H9 (cell line): Measurements from ENCODE around the gene PCOLCE2. TPM values are rescaled to one million over a fixed set of nuclear protein-coding genes. Genes with fewer than 3 reads are reported as not detected.
A peak's percentile ranks its signal among the peaks of the same experiment; 100 is the strongest.

Source experiments
- DNase-seq: peaks from one replicate; pipeline ENCODE4 v3.0.0-alpha.2; 2017
- H2AFZ ChIP-seq: one replicate; pipeline ENCODE4 v1.6.1; 2013; ENCODE audit warnings: mild to moderate bottlenecking, low read length, control low read depth, moderate library complexity
- H2AK5ac ChIP-seq: 2 replicates; pipeline ENCODE4 v1.6.1; 2013; ENCODE audit warnings: low read length, control low read depth, mixed read lengths; ENCODE audit not compliant: insufficient read length
- H2BK120ac ChIP-seq: one replicate; pipeline ENCODE4 v1.6.1; 2013; ENCODE audit warnings: low read depth, mild to moderate bottlenecking, low read length, control low read depth, inconsistent platforms; ENCODE audit not compliant: poor library complexity, severe bottlenecking
- H2BK12ac ChIP-seq: 2 replicates; pipeline ENCODE4 v1.6.1; 2013; ENCODE audit warnings: low read length, control low read depth, mixed read lengths, low read depth; ENCODE audit not compliant: insufficient read length
- H2BK15ac ChIP-seq: 2 replicates; pipeline ENCODE4 v1.6.1; 2013; ENCODE audit warnings: low read depth, low read length, control low read depth
- H2BK20ac ChIP-seq: one replicate; pipeline ENCODE4 v1.6.1; 2013; ENCODE audit warnings: low read depth, mild to moderate bottlenecking, low read length, control low read depth, inconsistent platforms; ENCODE audit not compliant: poor library complexity, severe bottlenecking
- H2BK5ac ChIP-seq: 2 replicates; pipeline ENCODE4 v1.6.1; 2013; ENCODE audit warnings: low read length, control low read depth, mixed read lengths; ENCODE audit not compliant: insufficient read length
- H3K14ac ChIP-seq: 2 replicates; pipeline ENCODE4 v1.6.1; 2013; ENCODE audit warnings: low read length, control low read depth; ENCODE audit not compliant: insufficient read depth
- H3K18ac ChIP-seq: 2 replicates; pipeline ENCODE4 v1.6.1; 2013; ENCODE audit warnings: low read depth, mild to moderate bottlenecking, mixed read lengths, low read length, control low read depth; ENCODE audit not compliant: insufficient read length
- H3K23ac ChIP-seq: 2 replicates; pipeline ENCODE4 v1.6.1; 2013; ENCODE audit warnings: low read length, control low read depth, mixed read lengths, low read depth; ENCODE audit not compliant: insufficient read length
- H3K23me2 ChIP-seq: 2 replicates; pipeline ENCODE4 v1.6.1; 2013; ENCODE audit warnings: low read depth, mild to moderate bottlenecking, mixed read lengths, low read length, control low read depth; ENCODE audit not compliant: insufficient read length, poor library complexity, severe bottlenecking
- H3K27ac ChIP-seq: 2 replicates; pipeline ENCODE4 v1.5.1; 2013; ENCODE audit warnings: low read length, control low read depth, mixed read lengths, low read depth; ENCODE audit not compliant: insufficient read length
- H3K27me3 ChIP-seq: 2 replicates; pipeline ENCODE4 v1.6.1; 2013; ENCODE audit warnings: low read length, control low read depth, inconsistent platforms; ENCODE audit not compliant: insufficient read depth
- H3K4ac ChIP-seq: 2 replicates; pipeline ENCODE4 v1.6.1; 2013; ENCODE audit warnings: low read depth, mild to moderate bottlenecking, control low read depth, inconsistent platforms, low read length, moderate library complexity
- H3K4me1 ChIP-seq: 2 replicates; pipeline ENCODE4 v1.6.1; 2013; ENCODE audit warnings: low read length, control low read depth, inconsistent platforms; ENCODE audit not compliant: insufficient read depth
- H3K4me2 ChIP-seq: 2 replicates; pipeline ENCODE4 v1.6.1; 2013; ENCODE audit warnings: low read length, control low read depth, mixed read lengths; ENCODE audit not compliant: insufficient read length, insufficient read depth
- H3K56ac ChIP-seq: 2 replicates; pipeline ENCODE4 v1.6.1; 2013; ENCODE audit warnings: low read depth, mild to moderate bottlenecking, mixed read lengths, low read length, control low read depth; ENCODE audit not compliant: insufficient read length
- H3K79me1 ChIP-seq: 2 replicates; pipeline ENCODE4 v1.6.1; 2013; ENCODE audit warnings: low read depth, mild to moderate bottlenecking, moderate library complexity, low read length, control low read depth, inconsistent platforms; ENCODE audit not compliant: insufficient read depth, poor library complexity, severe bottlenecking
- H3K79me2 ChIP-seq: 2 replicates; pipeline ENCODE4 v1.6.1; 2013; ENCODE audit warnings: low read length, control low read depth, inconsistent platforms; ENCODE audit not compliant: insufficient read depth
- H3K9ac ChIP-seq: 2 replicates; pipeline ENCODE4 v1.6.1; 2013; ENCODE audit warnings: low read length, control low read depth, mixed read lengths; ENCODE audit not compliant: insufficient read length; ENCODE audit errors: extremely low read depth
- H3K9me3 ChIP-seq: one replicate; pipeline ENCODE4 v1.6.1; 2013; ENCODE audit warnings: low read depth, low read length, inconsistent platforms; ENCODE audit not compliant: control insufficient read depth
- H3T11ph ChIP-seq: one replicate; pipeline ENCODE4 v1.6.1; 2013; ENCODE audit warnings: mild to moderate bottlenecking, low read length, control low read depth, inconsistent platforms
- H4K20me1 ChIP-seq: one replicate; pipeline ENCODE4 v1.6.1; 2013; ENCODE audit not compliant: control insufficient read depth, insufficient read length, insufficient read depth
- H4K5ac ChIP-seq: 2 replicates; pipeline ENCODE4 v1.6.1; 2013; ENCODE audit warnings: low read depth, mild to moderate bottlenecking, mixed read lengths, low read length, control low read depth; ENCODE audit not compliant: insufficient read length
- H4K8ac ChIP-seq: replicated peaks from 2 replicates; pipeline ENCODE4 v1.6.1; 2013; ENCODE audit warnings: low read length, control low read depth, mixed read lengths, low read depth; ENCODE audit not compliant: insufficient read length
- H4K91ac ChIP-seq: 2 replicates; pipeline ENCODE4 v1.6.1; 2013; ENCODE audit warnings: low read depth, mild to moderate bottlenecking, moderate library complexity, mixed read lengths, low read length, control low read depth; ENCODE audit not compliant: insufficient read length
- H3K27ac Mint-ChIP-seq, 3 experiments: 2 replicates in 2 of 3; 3 replicates in 1 of 3; pipeline ENCODE4 v1.8.0; 2020 to 2021; ENCODE audit warnings: mixed read lengths in 3 of 3, mild to moderate bottlenecking in 1 of 3, moderate library complexity in 1 of 3
- H3K27me3 Mint-ChIP-seq: 2 replicates; pipeline ENCODE4 v1.8.0; 2021; ENCODE audit warnings: low read depth, mild to moderate bottlenecking, moderate library complexity, mixed read lengths
- H3K36me3 Mint-ChIP-seq, 3 experiments: 2 replicates in 2 of 3; 3 replicates in 1 of 3; pipeline ENCODE4 v1.8.0; 2020 to 2021; ENCODE audit warnings: low read depth in 3 of 3, mixed read lengths in 3 of 3; ENCODE audit not compliant: insufficient read depth in 1 of 3
- H3K4me1 Mint-ChIP-seq, 2 experiments: 2 replicates each; pipeline ENCODE4 v1.8.0; 2020; ENCODE audit warnings: mixed read lengths in 2 of 2
- H3K4me3 Mint-ChIP-seq, 2 experiments: 2 replicates in 1 of 2; 3 replicates in 1 of 2; pipeline ENCODE4 v1.8.0; 2020 to 2021; ENCODE audit warnings: mild to moderate bottlenecking in 2 of 2, mixed read lengths in 2 of 2, moderate library complexity in 1 of 2
- H3K9me3 Mint-ChIP-seq, 2 experiments: 2 replicates in 1 of 2; 3 replicates in 1 of 2; pipeline ENCODE4 v1.8.0; 2020; ENCODE audit warnings: mild to moderate bottlenecking in 2 of 2, mixed read lengths in 2 of 2, moderate library complexity in 1 of 2
- WGBS: extraction: QIAGEN DNeasy Blood & Tissue Kit; methylation state at CpG from one replicate; pipeline ENCODE4 v1.1.7; 2013; ENCODE audit warnings: missing lambda C conversion rate, low lambda C conversion rate, mixed read lengths; ENCODE audit not compliant: insufficient read length; ENCODE audit errors: extremely low coverage; 5-methylcytosine and 5-hydroxymethylcytosine counted together
- total RNA-seq: library from RNA; stranded (reverse); gene quantifications from 2 replicates; pipeline ENCODE4 v1.2.1, GENCODE V29; 2021
- TF ChIP-seq, protein P1 (sequence below): fragments of 200-600 bp; sonication (generic); conservative IDR thresholded peaks from 3 replicates; pipeline ENCODE4 v1.8.0; 2021; ENCODE audit warnings: antibody characterized with exemption, mild to moderate bottlenecking

The PCOLCE2 gene
- total RNA-seq, 1 experiment from 2014 or later: 9.2 TPM

DNA sequence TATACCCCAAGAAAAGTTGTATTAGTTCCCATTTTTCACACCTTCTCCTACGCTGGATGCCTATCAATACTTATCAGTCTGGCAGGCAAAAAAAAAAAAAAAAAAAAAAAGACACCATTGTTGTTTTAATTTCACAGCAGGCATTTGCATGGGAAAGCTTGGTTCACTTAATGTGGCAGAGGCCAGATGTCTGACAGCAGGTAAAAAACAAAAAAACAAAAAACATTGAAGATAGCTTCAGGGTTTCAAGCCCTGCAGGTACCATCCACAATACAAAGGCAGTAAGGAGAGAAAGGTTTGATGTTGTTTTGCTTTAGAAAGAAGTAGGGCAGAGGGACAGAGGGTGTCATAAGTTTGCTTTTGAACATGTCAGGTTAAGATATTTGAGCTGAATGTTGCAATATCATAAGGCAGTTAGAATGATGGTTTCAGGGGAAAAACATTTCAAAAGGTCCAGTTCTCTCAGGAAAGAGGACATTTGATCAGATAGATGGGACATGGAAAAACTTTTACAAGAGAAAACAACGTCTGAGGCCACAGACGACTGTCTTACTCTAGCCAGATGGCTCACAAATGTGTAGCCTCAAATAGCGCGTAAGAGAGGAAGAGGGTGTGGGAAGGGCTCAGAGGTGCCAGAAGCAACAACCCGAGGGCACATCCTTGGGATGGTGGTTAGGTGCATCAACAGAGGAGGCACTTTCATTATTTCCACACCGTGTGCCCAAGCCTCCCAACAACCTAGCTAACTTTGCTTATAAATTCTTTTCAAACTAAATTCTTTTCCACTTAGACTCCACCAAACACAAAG lies 25.7 kb downstream of the PCOLCE2 start:
- no CpG with 5 or more reads among the region's 7 CpGs for WGBS
- H3K23ac ChIP-seq: no peak overlapping the region

More for the DNA sequence above, 25.7 kb downstream of the PCOLCE2 start:
- peaks cover 55 to 63% of the 10 kb centered on the region in 2 experiments for H3K4me1 Mint-ChIP-seq
- Histone ChIP-seq H3K9me3 (no peaks in the 10 kb centered on the region), H2AFZ (no peak overlapping the region), H3K9ac (no peak overlapping the region), H3K4me1 (peaks cover 20% of the 10 kb centered on the region), H3K27ac (peak overlapping the region; percentile 72), H4K8ac (no peak overlapping the region), H2BK15ac (no peak overlapping the region), H3K23me2 (no peaks in the 10 kb centered on the region), H2BK20ac (no peak overlapping the region), H3K18ac (no peak overlapping the region), H2BK120ac (no peak overlapping the region), H3T11ph (no peak overlapping the region), H2AK5ac (no peak overlapping the region), H3K14ac (no peak overlapping the region), H3K79me2 (no peaks in the 10 kb centered on the region), H4K20me1 (no peaks in the 10 kb centered on the region), H4K5ac (no peak overlapping the region), H2BK12ac (no peak overlapping the region), H3K4ac (no peak overlapping the region), H3K27me3 (no peaks in the 10 kb centered on the region), H2BK5ac (peak overlapping the region; percentile 2), H3K4me2 (peak overlapping the region; percentile 11), H3K56ac (no peak overlapping the region), H4K91ac (no peak overlapping the region), H3K79me1 (no peaks in the 10 kb centered on the region)
- TF ChIP-seq, protein P1, sequence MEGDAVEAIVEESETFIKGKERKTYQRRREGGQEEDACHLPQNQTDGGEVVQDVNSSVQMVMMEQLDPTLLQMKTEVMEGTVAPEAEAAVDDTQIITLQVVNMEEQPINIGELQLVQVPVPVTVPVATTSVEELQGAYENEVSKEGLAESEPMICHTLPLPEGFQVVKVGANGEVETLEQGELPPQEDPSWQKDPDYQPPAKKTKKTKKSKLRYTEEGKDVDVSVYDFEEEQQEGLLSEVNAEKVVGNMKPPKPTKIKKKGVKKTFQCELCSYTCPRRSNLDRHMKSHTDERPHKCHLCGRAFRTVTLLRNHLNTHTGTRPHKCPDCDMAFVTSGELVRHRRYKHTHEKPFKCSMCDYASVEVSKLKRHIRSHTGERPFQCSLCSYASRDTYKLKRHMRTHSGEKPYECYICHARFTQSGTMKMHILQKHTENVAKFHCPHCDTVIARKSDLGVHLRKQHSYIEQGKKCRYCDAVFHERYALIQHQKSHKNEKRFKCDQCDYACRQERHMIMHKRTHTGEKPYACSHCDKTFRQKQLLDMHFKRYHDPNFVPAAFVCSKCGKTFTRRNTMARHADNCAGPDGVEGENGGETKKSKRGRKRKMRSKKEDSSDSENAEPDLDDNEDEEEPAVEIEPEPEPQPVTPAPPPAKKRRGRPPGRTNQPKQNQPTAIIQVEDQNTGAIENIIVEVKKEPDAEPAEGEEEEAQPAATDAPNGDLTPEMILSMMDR: no peak
- peak overlapping the region; percentile 79 to 98 (median 97) for H3K27ac Mint-ChIP-seq
- H3K36me3 Mint-ChIP-seq: no peaks in the 10 kb centered on the region
- H3K27me3 Mint-ChIP-seq: no peaks in the 10 kb centered on the region
- DNase-seq: peak; percentile 44
- H3K4me3 Mint-ChIP-seq: peak overlapping the region; percentile 14 to 53
- no peaks in the 10 kb centered on the region for H3K9me3 Mint-ChIP-seq
